C4-2B (cell line): ENCODE measurements around the gene STRADB.
A peak's percentile ranks its signal among the peaks of the same experiment; 100 is the strongest.

Experiments used
- H3K27ac ChIP-seq: fragments of 450-650 bp; 2 replicates; pipeline ENCODE4 v1.5.1; 2017
- ZFX ChIP-seq: fragments of 450-650 bp; IDR thresholded peaks from 2 replicates; pipeline ENCODE4 v1.6.1; 2017
- TF ChIP-seq, protein P1 (sequence below): fragments of 450-650 bp; conservative IDR thresholded peaks from 2 replicates; pipeline ENCODE4 v1.5.1; 2017; ENCODE audit warnings: mild to moderate bottlenecking

The STRADB gene, protein sequence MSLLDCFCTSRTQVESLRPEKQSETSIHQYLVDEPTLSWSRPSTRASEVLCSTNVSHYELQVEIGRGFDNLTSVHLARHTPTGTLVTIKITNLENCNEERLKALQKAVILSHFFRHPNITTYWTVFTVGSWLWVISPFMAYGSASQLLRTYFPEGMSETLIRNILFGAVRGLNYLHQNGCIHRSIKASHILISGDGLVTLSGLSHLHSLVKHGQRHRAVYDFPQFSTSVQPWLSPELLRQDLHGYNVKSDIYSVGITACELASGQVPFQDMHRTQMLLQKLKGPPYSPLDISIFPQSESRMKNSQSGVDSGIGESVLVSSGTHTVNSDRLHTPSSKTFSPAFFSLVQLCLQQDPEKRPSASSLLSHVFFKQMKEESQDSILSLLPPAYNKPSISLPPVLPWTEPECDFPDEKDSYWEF

DNA sequence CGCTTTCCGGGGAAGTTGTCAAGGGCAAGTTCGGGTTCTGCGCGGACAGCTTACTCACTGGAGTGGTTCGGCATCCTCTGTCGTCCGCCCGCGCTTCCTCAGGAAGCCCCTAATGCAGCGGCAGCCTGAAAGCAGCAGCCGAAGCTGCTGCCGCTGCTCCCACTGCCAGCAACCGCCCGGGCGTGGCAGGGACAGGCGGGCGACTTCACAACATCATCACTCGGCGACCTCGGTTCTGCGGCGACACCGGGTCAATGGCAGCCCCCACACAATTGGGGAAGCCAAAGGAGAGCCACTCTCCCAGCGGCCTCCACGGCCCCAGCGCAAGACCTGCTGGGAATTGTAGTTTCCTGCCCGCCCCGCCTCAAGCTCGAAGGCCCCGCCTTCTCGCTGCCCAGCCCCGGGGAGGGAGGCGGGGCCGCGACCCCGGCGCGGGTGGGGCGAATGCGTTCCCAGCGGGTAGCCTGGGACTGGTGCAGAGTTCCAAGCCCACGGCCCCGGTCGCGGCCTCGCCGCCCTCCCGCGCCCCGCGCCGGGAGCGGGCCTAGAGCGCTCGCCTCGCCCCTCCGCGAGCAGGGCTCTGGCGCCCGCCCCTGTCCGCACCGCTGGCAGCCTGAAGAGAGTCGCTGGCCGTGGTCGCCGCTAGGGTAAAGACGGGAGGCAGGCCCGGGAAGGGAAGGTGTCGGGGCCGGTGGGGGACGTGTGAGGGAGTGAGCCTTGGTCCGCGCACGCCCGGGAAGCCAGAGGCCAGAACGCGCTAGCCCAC is at the start of gene STRADB, which contains the start of gene TRAK2:
Gene STRADB, plus strand, starts transcription at position 449 of the 766 bp plus-strand sequence. CDS start 3,101 bp downstream, outside the sequence.
Gene TRAK2, minus strand, starts transcription at position 167 of the 766 bp plus-strand sequence. CDS start 30,951 bp downstream, outside the sequence.
- TF ChIP-seq, protein P1, sequence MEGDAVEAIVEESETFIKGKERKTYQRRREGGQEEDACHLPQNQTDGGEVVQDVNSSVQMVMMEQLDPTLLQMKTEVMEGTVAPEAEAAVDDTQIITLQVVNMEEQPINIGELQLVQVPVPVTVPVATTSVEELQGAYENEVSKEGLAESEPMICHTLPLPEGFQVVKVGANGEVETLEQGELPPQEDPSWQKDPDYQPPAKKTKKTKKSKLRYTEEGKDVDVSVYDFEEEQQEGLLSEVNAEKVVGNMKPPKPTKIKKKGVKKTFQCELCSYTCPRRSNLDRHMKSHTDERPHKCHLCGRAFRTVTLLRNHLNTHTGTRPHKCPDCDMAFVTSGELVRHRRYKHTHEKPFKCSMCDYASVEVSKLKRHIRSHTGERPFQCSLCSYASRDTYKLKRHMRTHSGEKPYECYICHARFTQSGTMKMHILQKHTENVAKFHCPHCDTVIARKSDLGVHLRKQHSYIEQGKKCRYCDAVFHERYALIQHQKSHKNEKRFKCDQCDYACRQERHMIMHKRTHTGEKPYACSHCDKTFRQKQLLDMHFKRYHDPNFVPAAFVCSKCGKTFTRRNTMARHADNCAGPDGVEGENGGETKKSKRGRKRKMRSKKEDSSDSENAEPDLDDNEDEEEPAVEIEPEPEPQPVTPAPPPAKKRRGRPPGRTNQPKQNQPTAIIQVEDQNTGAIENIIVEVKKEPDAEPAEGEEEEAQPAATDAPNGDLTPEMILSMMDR: peak; percentile 42
- peak; percentile 87 for TF ChIP-seq ZFX
- peak within 1 kb of the TSS; percentile 78 for H3K27ac ChIP-seq

DNA sequence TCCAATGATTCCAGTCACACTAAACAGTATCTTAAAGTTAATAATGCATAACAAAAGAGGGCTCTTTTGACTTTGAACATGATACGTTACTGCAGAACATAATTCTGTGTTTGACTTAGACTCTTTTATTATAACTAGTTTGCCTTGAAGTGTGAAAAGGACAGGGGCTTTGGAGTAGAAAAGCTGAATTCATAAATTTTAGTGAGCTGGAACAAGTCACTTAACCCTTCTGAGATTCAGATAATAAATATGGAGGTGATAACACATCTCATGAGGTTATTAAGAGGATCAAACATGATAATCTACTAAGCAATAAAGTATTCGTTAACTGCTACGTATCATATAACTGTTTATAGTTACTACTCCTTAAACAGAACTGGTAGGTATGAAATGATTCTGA is 49.7 kb upstream of the STRADB start:
- no peak for TF ChIP-seq ZFX
- TF ChIP-seq, protein P1: no peak

DNA sequence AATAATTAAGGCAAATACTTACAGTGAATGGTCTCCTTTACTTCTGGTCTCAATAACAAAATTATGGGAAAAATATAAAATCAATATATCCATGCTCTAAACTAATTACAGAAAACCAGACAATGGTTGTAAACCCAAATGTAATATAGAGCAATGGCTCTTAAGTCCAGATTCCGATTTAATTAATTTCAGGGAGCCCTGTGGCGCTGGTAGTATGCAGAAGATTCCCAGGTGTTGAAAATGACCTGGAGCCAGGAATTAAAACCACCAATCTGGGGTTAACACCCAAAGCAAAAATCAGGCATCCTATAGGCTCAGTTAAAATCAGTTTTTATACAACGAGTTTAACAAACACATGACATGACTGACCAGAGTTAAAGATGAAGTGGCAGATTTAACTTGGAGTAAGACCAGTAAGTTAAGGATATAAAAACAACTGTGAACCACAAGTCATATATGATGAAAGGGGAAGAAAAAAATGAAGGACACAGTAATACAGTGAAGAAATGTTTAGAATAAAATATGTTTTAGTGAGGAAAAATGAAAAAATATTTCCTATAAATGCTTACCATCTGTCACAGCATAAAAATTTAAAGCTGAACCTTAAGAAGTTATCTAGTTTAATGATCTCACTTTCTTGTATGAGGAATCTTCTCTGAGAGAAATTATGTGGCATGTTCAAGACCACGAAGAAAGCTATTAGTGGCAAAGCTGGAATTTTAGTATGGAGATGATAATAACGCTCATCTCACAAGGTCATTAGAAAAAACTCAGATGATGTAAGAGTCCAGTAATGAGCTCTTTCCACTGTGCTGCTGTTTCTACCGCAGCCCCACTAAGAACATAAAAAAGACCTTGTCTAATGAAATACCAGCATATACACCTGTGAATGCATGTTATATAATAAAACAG is 48.6 kb upstream of the STRADB start:
- TF ChIP-seq, protein P1: no peak
- TF ChIP-seq ZFX: no peak
- H3K27ac ChIP-seq: no peak overlapping the region

More for the DNA sequence above, 49.7 kb upstream of the STRADB start:
- H3K27ac ChIP-seq: no peak overlapping the region

DNA sequence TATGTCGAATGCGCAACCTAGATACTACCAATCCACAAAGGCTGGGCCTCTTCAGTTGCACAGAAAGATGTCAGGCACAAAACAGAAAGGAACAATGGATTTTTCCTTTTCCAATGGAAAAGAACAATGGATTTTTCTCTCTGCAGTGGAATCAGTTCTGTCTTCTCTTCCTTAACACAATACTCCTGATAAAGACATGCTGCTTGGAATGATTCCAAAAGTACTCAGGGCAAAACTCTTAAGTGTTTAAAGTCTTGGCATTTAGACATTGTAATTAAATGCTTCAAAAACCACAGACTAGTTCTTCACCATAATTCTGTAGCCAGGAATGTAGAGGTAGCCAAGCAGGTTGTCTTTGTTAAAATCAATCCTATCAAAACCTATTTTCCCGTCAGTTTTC is 47.7 kb upstream of the STRADB start:
- H3K27ac ChIP-seq: no peak overlapping the region
- no peak for TF ChIP-seq ZFX
- TF ChIP-seq, protein P1: no peak

DNA sequence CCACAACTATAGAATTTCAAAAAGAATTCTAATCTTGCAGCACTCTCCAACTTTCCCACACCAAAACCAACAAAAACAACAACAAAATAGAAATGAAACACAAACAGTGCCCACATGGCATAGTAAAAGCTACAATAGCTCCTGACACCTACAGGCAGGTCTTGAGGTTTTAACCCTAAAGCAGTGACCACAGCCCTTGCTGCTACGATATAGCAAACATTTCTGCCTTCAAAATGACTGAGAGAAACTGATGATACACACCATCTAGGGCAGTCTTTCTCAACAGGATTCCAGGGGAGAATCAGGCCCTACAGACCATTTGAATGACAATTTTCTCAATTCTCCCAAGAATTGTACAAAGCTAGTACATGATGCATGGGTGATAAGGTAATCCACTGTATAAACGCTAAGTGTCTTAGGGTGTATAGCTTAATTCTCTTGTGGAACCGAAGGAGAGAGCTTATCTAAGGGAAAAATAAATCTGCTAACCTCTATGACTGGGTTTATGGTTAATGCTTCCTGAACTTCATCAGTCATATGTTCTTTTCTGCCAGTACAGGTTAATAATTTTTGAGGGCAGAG is 46.8 kb upstream of the STRADB start:
- TF ChIP-seq, protein P1: no peak; the same call in 1 of the 2 replicates
- no peak for TF ChIP-seq ZFX
- H3K27ac ChIP-seq: no peak overlapping the region

DNA sequence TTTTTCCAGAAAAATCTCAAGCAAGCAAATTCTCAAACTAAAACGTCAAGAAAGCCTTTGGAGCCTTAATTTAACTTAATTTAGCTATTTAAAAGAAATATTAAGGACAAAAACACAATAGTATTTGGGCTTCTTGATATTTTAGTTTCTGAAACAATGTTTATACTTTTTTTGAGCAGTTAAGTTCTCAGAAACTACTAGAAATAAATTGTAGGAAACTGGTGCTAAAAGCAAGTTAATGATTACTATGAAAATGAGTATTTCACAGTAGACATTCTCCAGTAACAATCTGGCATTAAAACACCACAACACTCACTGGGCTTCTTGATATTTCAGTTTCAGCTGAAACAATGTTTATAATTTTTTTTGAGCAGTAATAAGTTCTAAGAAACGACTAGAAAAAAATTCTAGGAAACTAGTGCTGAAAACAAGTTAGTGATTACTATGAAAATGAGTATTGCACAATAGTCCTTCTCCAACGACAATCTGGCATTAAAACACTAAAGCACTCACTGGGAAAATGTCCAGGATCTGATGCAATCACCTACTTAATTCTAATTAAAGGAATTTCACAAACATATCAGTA is 45.4 kb upstream of the STRADB start:
- TF ChIP-seq ZFX: no peak
- TF ChIP-seq, protein P1: no peak
- H3K27ac ChIP-seq: peak overlapping the region; percentile 58
